Fibroblast of the conjunctiva (primary cell): ENCODE results near the gene TAS2R7.
"Not testable (repeated sequence)": the region's sequence is repeated elsewhere in the genome, so short reads cannot be mapped to it uniquely, and the experiment has no call there.

Experiments
- DNase-seq: peaks from one replicate; pipeline ENCODE4 v3.0.0-alpha.2; 2010; ENCODE audit warnings: low read depth

The TAS2R7 gene

DNA sequence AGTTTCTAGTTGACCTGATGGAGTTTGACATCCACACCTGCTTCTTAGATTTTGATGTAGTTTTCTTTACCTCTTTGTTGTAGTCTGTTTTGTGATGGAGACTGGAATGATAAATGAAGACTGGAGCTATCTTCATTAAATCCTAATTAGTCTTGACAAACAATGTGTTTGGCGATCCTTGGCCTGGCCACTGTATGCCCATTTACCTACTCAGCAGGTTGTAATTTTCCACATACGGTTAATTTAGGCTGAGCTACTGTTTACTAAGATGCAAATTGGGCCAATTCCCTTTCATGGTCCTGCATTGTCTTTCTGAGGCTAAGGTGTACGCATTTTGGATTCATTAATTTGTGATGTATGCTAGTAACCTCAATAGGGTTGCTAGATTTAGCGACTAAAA, at the start of gene TAS2R7:
Gene TAS2R7, minus strand, starts transcription at position 41 of the 400 bp plus-strand sequence. CDS start 57 bp downstream, outside the sequence.
- no peak for DNase-seq

DNA sequence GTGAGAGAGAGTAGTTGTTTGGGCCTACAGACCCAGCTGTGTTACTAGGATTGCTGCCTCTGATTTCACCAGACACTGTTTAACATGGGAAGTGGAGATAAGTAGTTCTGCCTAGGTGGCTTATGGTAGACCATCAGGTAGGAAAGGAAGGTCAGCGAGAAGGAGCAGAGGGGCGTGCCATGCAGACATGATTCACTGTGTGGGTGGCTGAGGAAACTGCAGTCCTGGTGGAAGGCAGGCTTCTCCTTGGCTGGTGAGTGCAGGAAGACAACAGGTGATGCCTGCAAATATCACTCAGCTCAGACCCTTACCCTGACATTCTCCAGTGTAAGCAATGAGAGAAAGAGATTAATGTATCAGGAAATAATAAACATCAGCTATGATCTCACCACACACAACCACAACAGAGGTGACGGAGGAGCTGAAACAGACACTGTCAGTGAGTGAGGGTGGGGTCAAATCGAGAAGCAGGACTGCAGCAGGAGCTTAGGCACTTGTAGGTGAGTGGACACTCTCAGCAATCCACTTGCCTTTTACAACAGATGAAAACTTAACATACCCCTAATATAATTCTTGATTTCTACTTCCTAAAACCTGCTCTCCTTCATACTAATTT, 48.9 kb upstream of the TAS2R7 start:
- no peak for DNase-seq

GRCh38 chr12:10849425-10849878, 47.0 kb upstream of the TAS2R7 start, which contains the start of gene PRR4:
PRR4 (minus strand) TSS chr12:10849475; CDS start chr12:10849437, 38 bp downstream.
- no peak for DNase-seq

DNA sequence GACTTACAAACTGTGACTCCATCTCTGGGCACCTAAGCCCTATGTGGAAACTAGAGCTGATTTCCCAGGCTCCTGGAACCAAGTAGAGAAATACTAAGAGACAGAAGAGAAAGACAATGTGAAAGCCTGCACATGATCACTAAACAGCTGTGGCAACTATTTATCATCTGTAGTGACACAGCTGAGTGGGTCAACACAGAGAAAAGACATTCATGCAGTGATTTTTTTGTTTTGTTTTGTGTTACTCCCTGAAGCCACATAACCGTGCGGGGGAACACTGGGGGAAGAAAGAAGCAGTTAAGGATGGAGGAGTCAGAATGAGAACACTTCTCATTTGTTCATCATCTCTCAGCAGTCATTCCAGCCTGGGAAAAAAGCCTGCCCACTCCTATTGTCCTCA, 45.3 kb upstream of the TAS2R7 start:
- no peak for DNase-seq

DNA sequence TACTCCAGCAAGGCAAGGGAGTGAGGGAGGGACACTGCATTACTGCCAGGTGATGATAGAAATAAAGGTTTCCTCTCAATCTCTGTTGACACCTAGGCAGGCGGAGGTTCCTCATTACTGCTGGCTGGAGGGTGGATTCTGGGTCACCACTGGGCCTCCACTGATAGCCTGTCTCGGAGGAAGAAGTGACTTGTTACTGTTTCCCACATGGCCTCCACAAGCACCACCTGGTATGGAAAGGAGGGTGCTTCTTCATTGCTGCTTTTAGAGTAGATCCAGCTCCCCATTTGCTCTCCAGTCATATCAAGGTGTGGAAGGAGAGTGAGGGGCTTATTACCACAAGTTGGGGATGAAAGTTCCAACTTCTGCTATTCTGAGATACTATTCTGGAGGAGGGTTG, 40.4 kb upstream of the TAS2R7 start:
- DNase-seq = no peak

GRCh38 chr12:10838461-10838860, 36.0 kb upstream of the TAS2R7 start:
- DNase-seq = no peak

GRCh38 chr12:10829994-10830393, 27.6 kb upstream of the TAS2R7 start:
- DNase-seq = no peak

GRCh38 chr12:10826258-10826657, 23.8 kb upstream of the TAS2R7 start, which contains the start of gene TAS2R10:
TAS2R10 (minus strand) TSS chr12:10826358; CDS start chr12:10826269, 89 bp downstream.
- no peak for DNase-seq

- no peak for DNase-seq
Observed at GRCh38 chr12:10824957-10825356, 22.5 kb upstream of the TAS2R7 start.

- no peak for DNase-seq
Observed at GRCh38 chr12:10811883-10812536, 9.6 kb upstream of the TAS2R7 start.

- DNase-seq = no peak
Observed at GRCh38 chr12:10810068-10810467, 7.6 kb upstream of the TAS2R7 start, which contains the start of gene TAS2R9. TAS2R9 (minus strand) TSS chr12:10810168; CDS start chr12:10810075, 93 bp downstream.

- no peak for DNase-seq
Observed at GRCh38 chr12:10807186-10807585, 4.8 kb upstream of the TAS2R7 start, which contains the start of gene TAS2R8. TAS2R8 (minus strand) TSS chr12:10807286; CDS start chr12:10806980, 306 bp downstream.

- DNase-seq = no peak
Observed at GRCh38 chr12:10801741-10802140, 686 bp downstream of the TAS2R7 start.

DNA sequence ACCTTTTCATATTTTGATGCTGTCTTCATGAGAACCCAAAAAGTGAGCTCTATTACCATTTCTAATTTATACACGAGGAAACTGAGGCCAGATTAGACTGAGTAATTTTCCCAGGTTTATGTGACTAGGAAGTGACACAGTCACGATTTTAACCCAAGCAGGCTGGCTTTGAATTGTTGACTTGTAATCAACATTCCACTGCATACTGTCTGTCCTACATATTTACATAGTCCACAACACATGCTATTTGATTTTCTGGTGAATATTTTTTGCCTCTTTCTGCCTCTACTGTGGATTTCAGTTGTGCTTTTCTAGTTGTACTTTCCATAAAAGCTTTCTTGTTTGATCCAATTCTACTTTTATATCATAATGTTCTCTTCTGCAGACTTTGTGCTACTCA, 8.2 kb downstream of the TAS2R7 start:
- DNase-seq = no peak

DNA sequence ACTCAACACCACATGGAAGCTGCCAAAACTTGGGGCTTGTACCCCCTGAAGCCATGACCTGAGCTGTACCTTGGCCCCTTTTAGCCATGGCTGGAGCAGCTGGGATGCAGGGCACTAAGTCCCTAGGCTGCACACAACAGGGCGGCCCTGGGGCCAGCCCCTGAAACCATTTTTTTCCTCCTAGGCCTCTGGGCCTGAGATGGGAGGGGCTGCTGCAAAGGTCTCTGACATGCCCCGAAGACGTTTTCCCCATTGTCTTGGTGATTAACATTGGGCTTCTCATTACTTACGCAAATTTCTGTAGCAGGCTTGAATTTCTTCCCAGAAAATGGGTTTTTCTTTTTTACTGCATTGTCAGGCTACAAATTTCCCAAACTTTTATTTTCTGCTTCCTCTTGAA, 10.7 kb downstream of the TAS2R7 start:
- not testable (repeated sequence) for DNase-seq

- DNase-seq = no peak
Observed at GRCh38 chr12:10783252-10783651, 19.2 kb downstream of the TAS2R7 start.

- no peak for DNase-seq
Observed at GRCh38 chr12:10779103-10779502, 23.3 kb downstream of the TAS2R7 start.

DNA sequence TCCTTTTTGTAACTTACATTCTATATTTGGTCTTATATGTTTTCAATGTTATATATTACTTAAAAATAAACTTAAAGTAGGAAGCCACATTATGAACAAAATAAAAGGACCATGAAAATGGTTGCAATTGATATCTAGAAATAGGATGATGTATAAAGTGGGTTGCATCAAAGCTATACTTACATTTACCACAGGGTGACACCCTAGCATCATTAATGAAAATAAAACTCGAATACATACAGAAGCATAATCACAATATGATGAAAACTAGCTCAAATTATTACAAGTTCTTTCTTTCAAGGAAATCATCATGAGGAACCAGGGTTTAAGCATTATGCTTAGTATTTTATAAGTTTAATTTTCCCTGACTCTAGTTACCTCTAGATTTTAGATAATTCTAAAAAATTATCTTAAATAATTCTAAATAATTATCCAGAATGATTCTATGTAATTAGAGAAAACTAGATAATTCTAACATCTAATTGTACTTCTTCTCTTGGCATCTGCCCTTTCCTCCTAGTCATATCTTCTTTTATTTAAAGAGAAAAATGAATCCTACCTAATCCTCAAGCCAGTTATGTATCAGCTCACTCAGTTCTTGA, 31.2 kb downstream of the TAS2R7 start:
- DNase-seq = peak; percentile 17

GRCh38 chr12:10759657-10760056, 42.8 kb downstream of the TAS2R7 start:
- no peak for DNase-seq

GRCh38 chr12:10756194-10756593, 46.2 kb downstream of the TAS2R7 start:
- DNase-seq = no peak

DNA sequence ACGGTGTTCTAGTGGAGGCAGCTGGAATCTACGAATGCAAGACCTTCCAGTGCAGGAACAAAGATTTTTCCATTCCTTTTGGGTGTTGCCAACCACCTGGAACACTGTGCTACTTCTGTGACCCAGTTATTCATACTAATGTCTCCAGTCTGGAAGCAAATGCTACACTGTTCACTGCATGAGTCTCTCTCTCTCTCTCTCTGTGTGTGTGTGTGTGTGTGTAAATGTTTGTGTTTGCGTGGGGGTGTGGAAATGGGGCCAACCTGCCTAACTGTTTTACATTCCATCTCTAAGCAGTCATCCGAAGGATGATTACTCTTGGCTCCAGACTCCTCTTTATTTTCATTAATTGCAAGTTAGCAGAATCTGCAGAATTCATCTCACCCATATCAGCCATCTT, 49.4 kb downstream of the TAS2R7 start:
- no peak for DNase-seq
